Naive thymus-derived CD4-positive, alpha-beta T cell (primary cell): ENCODE results near the gene PRDM16. TPM values are rescaled to one million over a fixed set of nuclear protein-coding genes. Genes with fewer than 3 reads are reported as not detected.

Experiments
- ATAC-seq: fragments of 150-1000 bp; cut with Tn5 transposase; 2 replicates; pipeline ENCODE4 v1.10.0; 2021; ENCODE audit warnings: mild to moderate bottlenecking, moderate library complexity
- CTCF ChIA-PET: fragments of 350-600 bp; sonication (Branson Sonifier 250); formaldehyde crosslinking; loops from one replicate; lab custom pipeline; 2021; ENCODE audit warnings: antibody characterized with exemption; lab: Charles Lee
- POLR2A ChIA-PET: fragments of 350-600 bp; sonication (Branson Sonifier 250); formaldehyde crosslinking; loops from one replicate; lab custom pipeline; 2021; ENCODE audit warnings: antibody characterized with exemption, inconsistent platforms; lab: Charles Lee
- DNase-seq, 9 donors: peaks; one replicate each; pipeline versions ENCODE4 v3.0.0 to v3.0.0-alpha.2; 2020 to 2022; ENCODE audit warnings: mixed read lengths in 1 of 9
- H3K27ac ChIP-seq: one replicate; pipeline ENCODE4 v1.7.0; 2013; ENCODE audit warnings: mild to moderate bottlenecking, low read depth, low read length, moderate library complexity
- H3K27me3 ChIP-seq, 2 donors: one replicate each; pipeline ENCODE4 v1.7.0; 2013; ENCODE audit warnings: low read length in 2 of 2, mild to moderate bottlenecking in 2 of 2, moderate library complexity in 2 of 2; ENCODE audit not compliant: control insufficient read depth in 2 of 2, insufficient read depth in 2 of 2
- H3K36me3 ChIP-seq, 3 experiments: 1 replicate in 2 of 3; 2 replicates in 1 of 3; pipeline ENCODE4 v1.7.0; 2013; ENCODE audit warnings: low read length in 3 of 3, mild to moderate bottlenecking in 3 of 3, moderate library complexity in 1 of 3; ENCODE audit not compliant: insufficient read depth in 3 of 3, control insufficient read depth in 2 of 3
- H3K4me1 ChIP-seq, 2 donors: one replicate each; pipeline ENCODE4 v1.7.0; 2013; ENCODE audit warnings: low read length in 2 of 2, mild to moderate bottlenecking in 2 of 2, moderate library complexity in 1 of 2; ENCODE audit not compliant: control insufficient read depth in 2 of 2, insufficient read depth in 2 of 2
- H3K4me3 ChIP-seq: 2 replicates; pipeline ENCODE4 v1.7.0; 2013; ENCODE audit warnings: mild to moderate bottlenecking, low read length
- H3K9me3 ChIP-seq, 3 experiments: 1 replicate in 2 of 3; 2 replicates in 1 of 3; pipeline ENCODE4 v1.7.0; 2013; ENCODE audit warnings: low read length in 3 of 3; ENCODE audit not compliant: control insufficient read depth in 2 of 3
- H3K27ac Mint-ChIP-seq, 9 donors: one replicate each; pipeline ENCODE4 v1.8.0; 2020 to 2022; ENCODE audit warnings: mixed read lengths in 9 of 9, mild to moderate bottlenecking in 8 of 9, moderate library complexity in 5 of 9, inconsistent platforms in 2 of 9
- H3K27me3 Mint-ChIP-seq, 5 donors: one replicate each; pipeline ENCODE4 v1.8.0; 2021 to 2022; ENCODE audit warnings: mixed read lengths in 5 of 5, mild to moderate bottlenecking in 1 of 5
- H3K36me3 Mint-ChIP-seq, 5 donors: one replicate each; pipeline ENCODE4 v1.8.0; 2020 to 2022; ENCODE audit warnings: mixed read lengths in 5 of 5, mild to moderate bottlenecking in 3 of 5, inconsistent platforms in 1 of 5
- H3K4me1 Mint-ChIP-seq, 7 donors: one replicate each; pipeline ENCODE4 v1.8.0; 2020 to 2022; ENCODE audit warnings: mixed read lengths in 7 of 7, mild to moderate bottlenecking in 3 of 7, inconsistent platforms in 1 of 7
- H3K4me3 Mint-ChIP-seq, 10 donors: one replicate each; pipeline ENCODE4 v1.8.0; 2020 to 2022; ENCODE audit warnings: mild to moderate bottlenecking in 10 of 10, mixed read lengths in 10 of 10, moderate library complexity in 6 of 10, inconsistent platforms in 2 of 10
- H3K9me3 Mint-ChIP-seq, 11 donors: one replicate each; pipeline ENCODE4 v1.8.0; 2020 to 2022; ENCODE audit warnings: mixed read lengths in 11 of 11, mild to moderate bottlenecking in 4 of 11, inconsistent platforms in 1 of 11, moderate library complexity in 1 of 11
- intact Hi-C, 2 donors: fragments of 100-400 bp; cut with micrococcal nuclease; formaldehyde crosslinking; loops; one replicate each; pipeline ENCODE4 v1.15.1; 2023
- polyA plus RNA-seq, 2 donors: library from polyadenylated mRNA; unstranded; fragments of 300-500 nt; fragmentation: Illumina TruSeq; gene quantifications; one replicate each; pipeline ENCODE4 v1.2.3, GENCODE V29; 2021
- total RNA-seq, 6 experiments: library from RNA in 5 of 6; stranded (reverse) in 5 of 6; gene quantifications; 1 replicate in 5 of 6; 2 replicates in 1 of 6; pipeline ENCODE4 v1.2.3 and lab custom pipeline; 2021 to 2026

The PRDM16 gene
- total and polyA plus RNA-seq, 7 experiments from 2014 or later, result 0.05 to 0.61 (median 0.36) TPM; not detected in 2

DNA sequence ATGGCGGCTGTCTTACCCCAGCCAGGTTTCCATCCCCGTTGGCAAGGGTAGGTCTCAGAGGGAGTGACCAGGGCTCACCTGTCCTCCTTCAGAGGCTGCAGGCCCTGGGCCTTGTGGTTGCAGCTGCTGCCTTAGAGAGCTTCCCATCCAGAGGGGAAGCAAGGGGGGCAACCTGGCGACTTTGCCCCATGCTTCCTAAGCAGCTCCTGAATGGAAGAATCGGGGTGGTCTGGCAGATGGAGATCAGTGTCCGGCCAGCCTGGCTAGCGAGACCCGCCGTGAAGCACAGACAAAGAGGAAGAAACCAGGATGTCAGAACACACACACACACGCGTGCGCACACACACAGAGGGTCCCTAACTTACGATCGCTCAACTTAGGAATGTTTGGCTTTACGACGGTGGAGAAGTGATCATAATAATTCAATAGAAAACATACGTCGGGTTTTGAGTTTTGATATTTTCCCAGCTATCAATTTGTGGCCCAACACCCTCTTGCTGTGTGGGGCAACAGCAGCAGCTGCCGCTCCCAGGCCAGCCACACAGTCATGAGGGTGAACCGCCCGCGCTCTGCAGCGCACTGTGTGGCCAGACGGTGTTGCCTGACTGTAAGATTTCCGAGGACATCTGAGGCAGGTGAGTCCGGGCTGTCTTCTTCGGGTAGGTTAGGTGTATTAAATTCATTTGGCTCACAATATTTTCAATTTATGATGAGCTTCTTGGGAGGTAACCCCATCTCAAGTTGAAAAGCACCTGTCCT, 272.4 kb downstream of the PRDM16 start:
- ChIA-PET POLR2A (no interaction called here), CTCF (no interaction called here)
- H3K27ac Mint-ChIP-seq, result no peak overlapping the region
- H3K9me3 ChIP-seq, result peaks cover 0 to 26% (median 0%) of the 10 kb centered on the region in 3 experiments
- H3K36me3 Mint-ChIP-seq, result peaks cover 0 to 6% (median 0%) of the 10 kb centered on the region in 5 donors
- ATAC-seq (no peak), DNase-seq (no peak)
- intact Hi-C loops, result no loop called here
- no peak overlapping the region for H3K4me3 ChIP-seq
- peaks cover 0 to 32% (median 13%) of the 10 kb centered on the region in 11 donors for H3K9me3 Mint-ChIP-seq
- no peaks in the 10 kb centered on the region for H3K27me3 ChIP-seq
- H3K4me3 Mint-ChIP-seq, result no peak overlapping the region
- no peak overlapping the region for H3K27ac ChIP-seq
- H3K27me3 Mint-ChIP-seq, result peaks cover 0 to 9% (median 8%) of the 10 kb centered on the region in 5 donors
- H3K36me3 ChIP-seq, result no peaks in the 10 kb centered on the region
- H3K4me1 ChIP-seq, result no peaks in the 10 kb centered on the region
- no peaks in the 10 kb centered on the region for H3K4me1 Mint-ChIP-seq

DNA sequence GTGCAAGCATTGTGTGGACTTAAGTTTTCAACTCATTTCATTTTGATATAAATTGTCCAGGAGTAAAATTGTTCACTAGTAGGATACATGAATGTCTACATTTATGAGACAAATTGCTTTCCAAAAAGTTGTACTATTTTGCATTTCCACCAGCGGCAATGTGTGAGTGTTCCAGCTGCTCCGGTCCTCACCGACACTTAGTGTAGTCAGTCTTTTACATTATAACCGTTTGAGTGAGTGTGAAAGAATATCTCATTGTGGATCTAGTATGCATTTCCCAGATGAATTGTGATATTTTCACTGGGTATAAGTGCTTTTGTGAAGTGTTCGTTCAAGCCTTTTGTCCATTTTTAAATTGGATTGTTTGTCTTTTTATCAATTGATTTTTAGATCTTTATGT, 274.0 kb downstream of the PRDM16 start:
- CTCF ChIA-PET, result no interaction called here
- Mint-ChIP-seq H3K27me3 (peaks cover 0 to 13% (median 8%) of the 10 kb centered on the region in 5 donors), H3K4me3 (no peak overlapping the region), H3K4me1 (no peaks in the 10 kb centered on the region), H3K27ac (no peak overlapping the region), H3K36me3 (peaks cover 0 to 6% (median 0%) of the 10 kb centered on the region in 5 donors), H3K9me3 (peaks cover 0 to 32% (median 13%) of the 10 kb centered on the region in 11 donors)
- POLR2A ChIA-PET, result no interaction called here
- no peaks in the 10 kb centered on the region for H3K4me1 ChIP-seq
- DNase-seq (no peak), ATAC-seq (no peak)
- no peak overlapping the region for H3K4me3 ChIP-seq
- no peaks in the 10 kb centered on the region for H3K27me3 ChIP-seq
- H3K9me3 ChIP-seq, result peaks cover 0 to 20% (median 0%) of the 10 kb centered on the region in 3 experiments
- H3K36me3 ChIP-seq, result no peaks in the 10 kb centered on the region
- H3K27ac ChIP-seq, result no peak overlapping the region
- intact Hi-C loops, result no loop called here

DNA sequence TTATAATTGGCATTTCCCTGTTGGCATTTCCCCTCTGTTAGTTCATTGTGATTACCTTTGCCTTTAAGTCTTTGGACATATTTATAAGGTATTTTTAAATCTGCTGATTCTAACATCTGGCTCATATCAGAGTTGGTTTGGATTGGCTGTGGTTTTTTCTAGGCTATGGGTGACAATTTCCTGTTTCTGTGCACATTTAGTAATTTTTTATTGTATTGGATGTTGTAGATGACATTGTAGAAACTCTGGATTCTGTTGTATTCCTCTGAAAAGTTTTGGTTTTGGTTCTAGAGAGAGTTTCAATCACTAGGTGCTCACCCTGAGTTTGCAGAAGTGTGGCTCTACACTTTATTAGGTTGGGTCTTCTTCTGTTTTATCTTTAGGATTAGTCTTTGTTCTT, 275.4 kb downstream of the PRDM16 start:
- intact Hi-C loops, result no loop called here
- H3K27ac Mint-ChIP-seq, result no peak overlapping the region

DNA sequence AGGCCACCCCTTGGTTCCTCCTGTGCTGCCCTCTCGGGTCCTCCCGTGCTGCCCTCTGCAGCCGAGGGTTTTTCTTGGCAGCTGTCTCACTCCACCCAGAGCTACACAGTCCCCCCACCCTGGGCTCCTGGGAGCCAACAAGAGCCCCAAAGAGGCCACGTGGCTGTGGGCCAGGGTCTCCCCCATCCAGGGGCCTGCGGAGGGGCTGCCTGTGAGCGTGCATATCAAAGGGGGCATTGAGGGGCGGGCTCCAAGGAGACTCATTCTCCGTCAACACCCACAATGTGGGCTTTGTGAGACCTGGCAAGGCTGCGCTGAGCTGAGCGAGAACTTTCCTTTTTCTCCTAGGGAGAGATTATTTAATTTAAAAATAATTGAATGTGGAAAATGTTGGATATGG, 276.8 kb downstream of the PRDM16 start:
- peaks cover 0 to 19% (median 8%) of the 10 kb centered on the region in 5 donors for H3K27me3 Mint-ChIP-seq
- Histone ChIP-seq H3K4me3 (no peak overlapping the region), H3K36me3 (no peaks in the 10 kb centered on the region), H3K27me3 (no peaks in the 10 kb centered on the region), H3K9me3 (peaks cover 0 to 20% (median 0%) of the 10 kb centered on the region in 3 experiments), H3K4me1 (no peaks in the 10 kb centered on the region), H3K27ac (no peak overlapping the region)
- DNase-seq (no peak), ATAC-seq (no peak)
- peaks cover 0 to 6% (median 0%) of the 10 kb centered on the region in 5 donors for H3K36me3 Mint-ChIP-seq
- ChIA-PET CTCF (no interaction called here), POLR2A (no interaction called here)
- H3K4me1 Mint-ChIP-seq, result no peaks in the 10 kb centered on the region
- no peak overlapping the region for H3K4me3 Mint-ChIP-seq
- intact Hi-C loops, result no loop called here
- H3K9me3 Mint-ChIP-seq, result peaks cover 0 to 32% (median 13%) of the 10 kb centered on the region in 11 donors
- no peak overlapping the region for H3K27ac Mint-ChIP-seq

More for the DNA sequence above, 275.4 kb downstream of the PRDM16 start:
- Histone ChIP-seq H3K4me3 (no peak overlapping the region), H3K27me3 (no peaks in the 10 kb centered on the region), H3K36me3 (no peaks in the 10 kb centered on the region), H3K4me1 (no peaks in the 10 kb centered on the region), H3K27ac (no peak overlapping the region), H3K9me3 (peaks cover 0 to 20% (median 0%) of the 10 kb centered on the region in 3 experiments)
- Mint-ChIP-seq H3K9me3 (peaks cover 0 to 32% (median 13%) of the 10 kb centered on the region in 11 donors), H3K36me3 (peaks cover 0 to 6% (median 0%) of the 10 kb centered on the region in 5 donors), H3K4me3 (no peak overlapping the region), H3K27me3 (peaks cover 0 to 13% (median 8%) of the 10 kb centered on the region in 5 donors), H3K4me1 (no peaks in the 10 kb centered on the region)
- ChIA-PET POLR2A (no interaction called here), CTCF (no interaction called here)
- DNase-seq (no peak), ATAC-seq (no peak)

DNA sequence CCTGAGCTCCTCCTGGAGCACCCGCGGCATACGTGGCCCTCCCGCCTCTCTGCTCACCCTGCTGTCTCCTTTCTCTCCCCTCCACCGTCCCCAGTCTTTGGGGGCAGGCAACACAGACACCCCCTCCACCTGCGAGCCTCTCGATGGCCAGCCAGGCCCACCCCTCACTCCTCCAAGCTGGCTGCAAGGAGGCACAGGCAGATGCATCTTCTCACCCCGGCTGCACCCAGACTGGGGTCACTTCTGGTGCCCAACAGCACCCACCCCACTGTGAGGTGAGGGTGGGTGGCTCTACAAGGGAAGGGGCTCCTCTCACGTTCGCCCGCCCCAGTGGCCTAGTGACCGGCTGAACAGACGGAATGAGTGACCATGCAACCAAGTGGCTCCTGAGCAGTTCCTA, 277.5 kb downstream of the PRDM16 start:
- Histone ChIP-seq H3K36me3 (no peaks in the 10 kb centered on the region), H3K27me3 (no peaks in the 10 kb centered on the region), H3K9me3 (peaks cover 0 to 20% (median 0%) of the 10 kb centered on the region in 3 experiments), H3K27ac (no peak overlapping the region), H3K4me1 (no peaks in the 10 kb centered on the region), H3K4me3 (no peak overlapping the region)
- peaks cover 0 to 15% (median 8%) of the 10 kb centered on the region in 5 donors for H3K27me3 Mint-ChIP-seq
- ATAC-seq (no peak), DNase-seq (no peak)
- intact Hi-C loops, result no loop called here
- no peak overlapping the region for H3K27ac Mint-ChIP-seq
- ChIA-PET POLR2A (no interaction called here), CTCF (no interaction called here)
- no peaks in the 10 kb centered on the region for H3K4me1 Mint-ChIP-seq
- peaks cover 0 to 6% (median 0%) of the 10 kb centered on the region in 5 donors for H3K36me3 Mint-ChIP-seq
- H3K4me3 Mint-ChIP-seq, result no peak overlapping the region
- peaks cover 0 to 32% (median 12%) of the 10 kb centered on the region in 11 donors for H3K9me3 Mint-ChIP-seq

DNA sequence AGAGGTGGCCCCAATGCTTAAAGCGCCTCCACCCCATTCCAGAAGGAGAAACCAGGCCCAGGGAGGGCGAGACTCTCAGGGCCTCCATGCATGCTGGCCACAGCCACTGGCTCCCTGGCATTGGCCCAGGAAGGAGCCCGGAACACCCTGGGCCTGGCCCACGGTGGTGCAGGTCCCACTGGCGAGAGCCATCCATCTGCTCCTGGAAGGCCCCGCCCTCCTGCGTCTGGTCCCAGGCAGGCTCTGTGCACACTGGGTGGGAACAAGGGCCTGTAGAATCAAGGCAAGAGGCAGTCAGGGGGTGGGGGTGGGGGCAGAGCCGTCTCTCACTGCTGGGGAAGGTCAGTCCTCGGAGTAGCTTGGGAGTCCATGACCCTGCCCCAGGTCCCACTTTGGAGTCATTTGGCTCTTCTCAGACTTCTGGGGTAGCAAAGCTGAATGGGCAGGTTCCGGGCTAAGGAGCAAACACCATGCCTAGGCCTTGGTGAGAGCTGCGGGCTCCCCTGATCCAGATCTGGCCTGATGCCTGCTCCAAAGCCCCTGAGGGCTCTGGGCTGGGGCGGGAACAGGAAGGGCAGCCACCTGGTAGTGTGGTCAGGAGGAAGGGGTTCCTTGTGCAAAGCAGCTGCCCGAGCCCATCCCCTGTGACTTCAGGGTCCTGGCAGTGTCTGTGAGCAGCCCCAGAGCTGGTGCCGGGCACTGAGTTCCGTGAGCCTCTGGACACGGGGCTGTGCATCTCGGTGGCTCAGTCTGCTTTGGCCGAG, 278.4 kb downstream of the PRDM16 start:
- Histone ChIP-seq H3K27ac (no peak overlapping the region), H3K36me3 (no peaks in the 10 kb centered on the region), H3K4me3 (no peak overlapping the region), H3K27me3 (no peaks in the 10 kb centered on the region), H3K9me3 (peaks cover 0 to 20% (median 0%) of the 10 kb centered on the region in 3 experiments), H3K4me1 (no peaks in the 10 kb centered on the region)
- Mint-ChIP-seq H3K4me1 (no peaks in the 10 kb centered on the region), H3K27me3 (peaks cover 0 to 15% (median 8%) of the 10 kb centered on the region in 5 donors), H3K36me3 (peaks cover 0 to 6% (median 0%) of the 10 kb centered on the region in 5 donors), H3K9me3 (peaks cover 0 to 30% (median 12%) of the 10 kb centered on the region in 11 donors), H3K4me3 (no peak overlapping the region), H3K27ac (no peak overlapping the region)
- DNase-seq (no peak), ATAC-seq (no peak)
- ChIA-PET POLR2A (no interaction called here), CTCF (no interaction called here)
- intact Hi-C loops, result no loop called here
